ENCODE data around the gene PSMC1.

- no peak for TF ChIP-seq CTCF (IDR thresholded peaks at IDR 0.05; ENCODE audit: low read depth, low read length, missing input control)
- no peak for TF ChIP-seq SP1 (IDR thresholded peaks at IDR 0.05)
- TF ChIP-seq YY1 (IDR thresholded peaks at IDR 0.05) = no peak
- TF ChIP-seq TAF1 (conservative IDR thresholded peaks at IDR 0.05) = no peak
- TF ChIP-seq MAX (IDR thresholded peaks at IDR 0.05) = no peak
- TF ChIP-seq REST (IDR thresholded peaks at IDR 0.05) = no peak
- TF ChIP-seq RXRA (IDR thresholded peaks at IDR 0.05) = no peak
- TF ChIP-seq RAD21 (IDR thresholded peaks at IDR 0.05) = no peak
- TF ChIP-seq JUND (IDR thresholded peaks at IDR 0.05) = no peak
- no peak for TF ChIP-seq FOXA1 (IDR thresholded peaks at IDR 0.05)
- no peak for TF ChIP-seq ZBTB33 (IDR thresholded peaks at IDR 0.05)
Observed at GRCh38 chr14:90296641-90297040, 40.3 kb downstream of the PSMC1 start.
